IPS-20b (cell line): ENCODE data around the gene BCL11B.
"Not testable (repeated sequence)": the region's sequence is repeated elsewhere in the genome, so short reads cannot be mapped to it uniquely, and the experiment has no call there.

Experiments used
- H3K27ac ChIP-seq: one replicate; pipeline ENCODE4 v1.5.1; 2013; ENCODE audit warnings: low read length
- H3K27me3 ChIP-seq: 2 replicates; pipeline ENCODE4 v1.6.1; 2013; ENCODE audit warnings: mild to moderate bottlenecking, low read length, inconsistent platforms; ENCODE audit not compliant: insufficient read depth
- H3K36me3 ChIP-seq: 2 replicates; pipeline ENCODE4 v1.6.1; 2013; ENCODE audit warnings: low read depth, mild to moderate bottlenecking, inconsistent platforms, low read length, moderate library complexity; ENCODE audit not compliant: insufficient read depth
- H3K4me1 ChIP-seq: 2 replicates; pipeline ENCODE4 v1.6.1; 2013; ENCODE audit warnings: mild to moderate bottlenecking, control low read depth, inconsistent platforms, low read length, moderate library complexity; ENCODE audit not compliant: insufficient read depth
- H3K4me3 ChIP-seq: 2 replicates; pipeline ENCODE4 v1.5.1; 2013; ENCODE audit warnings: mild to moderate bottlenecking, low read length, inconsistent platforms
- H3K9ac ChIP-seq: 2 replicates; pipeline ENCODE4 v1.6.1; 2013; ENCODE audit warnings: low read depth, mild to moderate bottlenecking, inconsistent platforms, low read length, moderate library complexity
- H3K9me3 ChIP-seq: 2 replicates; pipeline ENCODE4 v1.6.1; 2013; ENCODE audit warnings: mild to moderate bottlenecking, low read depth, low read length, inconsistent platforms; ENCODE audit not compliant: insufficient read depth

BCL11B gene

DNA sequence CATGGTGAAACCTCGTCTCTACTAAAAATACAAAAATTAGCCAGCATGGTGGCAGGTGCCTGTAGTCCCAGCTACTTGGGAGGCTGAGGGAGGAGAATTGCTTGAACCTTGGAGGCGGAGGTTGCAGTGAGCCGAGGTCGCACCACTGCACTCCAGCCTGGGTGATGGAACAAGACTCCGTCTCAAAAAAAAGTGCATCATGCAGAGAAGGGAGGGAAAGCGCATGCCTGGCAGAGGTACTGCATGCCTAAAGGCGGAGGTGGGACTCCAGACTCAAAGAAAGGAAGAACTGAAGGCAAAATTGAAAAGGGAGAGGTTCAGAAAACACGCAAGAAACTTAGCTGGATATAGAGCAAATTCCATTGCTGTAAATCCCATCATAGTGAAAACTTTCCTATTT, 85.7 kb downstream of the BCL11B start:
- not testable (repeated sequence) for H3K9me3 ChIP-seq, H3K4me3 ChIP-seq, H3K27ac ChIP-seq, H3K36me3 ChIP-seq, H3K27me3 ChIP-seq, H3K9ac ChIP-seq
- H3K4me1 ChIP-seq, result peaks cover 10% of the 10 kb centered on the region; the same call in 1 of the 2 replicates

DNA sequence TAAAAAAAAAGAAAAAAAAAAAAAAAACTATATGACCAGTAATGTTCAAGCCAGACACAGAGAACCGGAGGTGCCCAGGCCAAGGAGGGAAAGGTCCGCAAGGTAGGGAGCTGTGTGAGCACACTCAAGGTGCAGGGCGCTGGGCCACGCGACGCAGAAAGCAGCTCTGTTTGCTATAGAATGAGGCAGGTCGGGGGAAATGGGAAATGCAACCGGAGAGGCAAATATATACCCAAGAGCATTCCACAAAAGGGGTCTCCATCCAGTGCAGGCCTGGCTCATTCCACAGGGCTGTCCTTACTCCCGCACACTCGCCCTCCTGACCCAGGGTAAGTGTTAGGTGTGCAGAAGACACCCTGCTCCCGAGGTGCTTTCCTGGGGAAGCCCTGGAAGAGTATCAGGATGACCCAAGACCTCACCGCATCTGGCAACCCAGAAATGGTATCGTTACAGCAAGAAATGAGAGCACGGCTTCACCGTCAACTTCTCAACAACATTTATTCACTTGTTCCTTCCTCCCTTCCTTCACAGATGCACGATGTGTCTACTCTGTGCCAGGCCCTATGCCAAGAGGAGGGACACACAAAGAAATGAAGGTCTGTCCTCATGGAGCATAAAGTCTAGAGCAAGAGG, 86.4 kb downstream of the BCL11B start:
- H3K9ac ChIP-seq, result no peak overlapping the region
- no peaks in the 10 kb centered on the region for H3K27me3 ChIP-seq
- H3K36me3 ChIP-seq, result no peaks in the 10 kb centered on the region
- no peaks in the 10 kb centered on the region for H3K9me3 ChIP-seq
- no peak overlapping the region for H3K27ac ChIP-seq
- H3K4me3 ChIP-seq, result no peak overlapping the region
- peaks cover 10% of the 10 kb centered on the region; the same call in 1 of the 2 replicates for H3K4me1 ChIP-seq

DNA sequence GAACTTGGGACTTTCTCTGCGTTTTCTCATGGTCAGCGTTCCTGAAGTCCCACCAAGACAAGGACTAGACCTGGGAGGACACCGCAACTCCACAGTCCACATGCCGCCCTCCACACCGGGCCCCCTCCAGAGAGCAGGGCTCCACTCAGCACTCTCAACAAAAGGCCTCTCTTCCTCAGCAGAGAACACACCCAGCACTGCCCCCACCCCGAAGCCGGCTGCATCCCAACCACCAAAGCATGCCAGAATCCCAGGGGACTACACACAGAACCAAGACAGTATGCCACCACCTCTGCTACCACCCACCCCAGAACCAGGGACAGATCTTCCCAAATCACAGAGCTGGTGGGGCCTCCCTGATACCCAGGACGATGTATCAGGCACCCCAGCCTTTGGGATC, 88.3 kb downstream of the BCL11B start:
- Histone ChIP-seq H3K27ac (no peak overlapping the region), H3K27me3 (no peaks in the 10 kb centered on the region), H3K4me3 (no peak overlapping the region), H3K9ac (no peak overlapping the region), H3K4me1 (peaks cover 5% of the 10 kb centered on the region; the same call in 1 of the 2 replicates), H3K36me3 (no peaks in the 10 kb centered on the region), H3K9me3 (no peaks in the 10 kb centered on the region)

DNA sequence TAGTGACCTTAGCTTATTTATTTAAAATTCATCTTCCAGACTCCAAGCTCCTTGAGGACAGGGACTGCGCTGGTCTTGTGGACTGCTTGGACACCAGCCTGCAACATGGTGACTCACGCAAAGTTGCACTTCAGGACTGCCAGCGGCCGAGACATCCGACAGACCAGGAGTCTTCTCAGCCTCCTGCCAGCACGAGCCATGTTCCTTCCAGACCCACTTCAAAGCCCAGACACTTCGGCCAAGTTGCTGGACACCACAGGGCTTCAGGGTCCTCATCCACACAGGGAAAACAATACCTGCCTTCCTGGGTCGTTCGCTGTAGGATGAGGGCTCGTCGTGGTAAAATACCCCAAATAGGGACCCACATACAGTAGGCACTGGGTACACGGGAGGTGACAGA, 88.7 kb downstream of the BCL11B start:
- Histone ChIP-seq H3K36me3 (no peaks in the 10 kb centered on the region), H3K27ac (no peak overlapping the region), H3K9ac (no peak overlapping the region), H3K4me1 (peaks cover 8% of the 10 kb centered on the region; the same call in 1 of the 2 replicates), H3K9me3 (no peaks in the 10 kb centered on the region), H3K27me3 (no peaks in the 10 kb centered on the region), H3K4me3 (no peak overlapping the region)

DNA sequence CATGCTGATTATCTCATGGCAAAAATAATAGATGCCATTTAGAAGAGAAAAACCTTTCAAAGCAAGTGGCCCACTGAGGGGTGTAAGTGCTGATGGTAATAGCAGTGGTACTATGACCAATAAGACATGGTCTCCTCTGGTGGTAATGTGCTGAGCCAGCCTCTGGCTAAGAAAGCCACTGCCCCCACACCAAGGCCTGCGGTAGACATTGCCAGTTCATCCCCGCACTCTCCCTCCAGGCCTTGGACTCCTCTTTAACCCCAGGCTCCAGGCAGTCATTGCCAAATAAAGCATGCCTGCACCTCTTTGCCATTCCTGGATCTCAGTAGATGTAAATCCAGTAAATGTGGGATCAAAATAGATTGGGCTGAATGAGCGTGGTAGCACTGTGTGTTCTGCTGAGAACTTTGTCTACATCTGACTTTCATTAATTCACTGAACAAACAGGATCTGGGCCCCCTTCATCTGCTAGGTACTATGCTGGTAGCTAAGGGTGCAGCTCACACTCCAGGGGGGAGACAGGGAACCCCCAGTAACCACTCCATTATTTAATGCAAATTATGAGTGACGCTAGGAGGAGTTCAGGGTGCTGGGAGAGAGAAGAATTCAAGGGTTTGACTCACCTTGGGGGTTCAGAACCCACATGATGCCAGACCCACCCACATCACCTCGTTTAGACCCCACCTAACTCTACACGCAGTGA, 89.3 kb downstream of the BCL11B start:
- no peak overlapping the region for H3K9ac ChIP-seq
- H3K4me3 ChIP-seq, result no peak overlapping the region
- H3K27me3 ChIP-seq, result no peaks in the 10 kb centered on the region
- H3K4me1 ChIP-seq, result peaks cover 5% of the 10 kb centered on the region; the same call in 1 of the 2 replicates
- H3K9me3 ChIP-seq, result no peaks in the 10 kb centered on the region
- H3K27ac ChIP-seq, result no peak overlapping the region
- H3K36me3 ChIP-seq, result no peaks in the 10 kb centered on the region

DNA sequence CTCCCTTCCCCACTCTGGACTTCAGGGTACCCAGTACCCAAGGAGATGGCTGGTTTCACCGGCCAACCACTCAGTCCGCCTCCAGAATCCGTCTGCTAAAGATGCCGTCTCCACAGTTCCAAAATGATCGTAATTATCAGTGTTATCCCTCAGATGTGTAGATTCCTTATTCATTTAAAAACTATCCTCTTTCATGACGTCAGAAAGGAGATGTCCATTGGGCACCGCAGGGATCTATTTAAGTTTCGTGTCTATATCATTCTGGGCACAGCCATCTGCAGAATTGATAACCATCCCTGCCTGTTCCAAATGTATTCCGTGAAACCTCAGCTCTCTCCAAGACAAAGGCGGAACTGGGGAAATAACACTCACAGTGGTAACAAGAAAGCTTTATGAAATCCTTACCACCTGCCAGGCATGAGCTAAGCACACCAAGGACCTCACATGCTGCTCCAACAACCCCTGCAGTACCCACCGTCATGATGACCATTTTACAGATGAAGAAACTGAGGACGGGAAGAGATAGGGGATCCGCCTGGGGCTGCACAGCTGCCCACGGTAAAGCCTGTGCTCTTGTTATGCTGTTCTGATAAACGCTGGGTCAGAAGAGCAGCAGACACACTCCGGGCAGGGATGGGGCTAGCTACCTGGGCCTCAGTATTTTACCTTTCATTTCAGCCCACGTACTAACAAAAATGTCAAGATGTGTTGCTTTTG, 90.0 kb downstream of the BCL11B start:
- H3K4me1 ChIP-seq, result peaks cover 4% of the 10 kb centered on the region; the same call in 1 of the 2 replicates
- no peak overlapping the region for H3K9ac ChIP-seq
- H3K27ac ChIP-seq, result no peak overlapping the region
- no peak overlapping the region for H3K4me3 ChIP-seq
- H3K36me3 ChIP-seq, result no peaks in the 10 kb centered on the region
- no peaks in the 10 kb centered on the region for H3K9me3 ChIP-seq
- no peaks in the 10 kb centered on the region for H3K27me3 ChIP-seq

DNA sequence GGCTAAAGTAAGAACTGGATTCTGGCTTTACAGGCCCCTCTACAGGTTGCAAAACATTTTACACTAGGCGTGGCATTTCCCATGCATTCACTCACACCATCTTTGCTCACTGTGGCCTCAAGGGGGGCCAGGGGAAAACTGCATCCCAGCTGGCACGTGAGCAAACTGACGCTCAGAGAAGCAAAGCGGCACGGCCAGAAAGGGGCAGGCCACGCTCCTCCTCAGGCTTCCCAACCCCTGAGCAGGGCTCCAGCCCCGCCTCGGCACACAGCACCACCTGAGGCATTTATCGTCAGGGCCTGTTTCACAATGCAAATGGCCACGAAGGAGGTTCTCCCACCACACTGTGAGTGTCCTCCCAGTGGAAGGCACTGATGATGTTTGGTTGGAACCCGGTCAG, 90.8 kb downstream of the BCL11B start:
- Histone ChIP-seq H3K27ac (no peak overlapping the region), H3K4me3 (no peak overlapping the region), H3K9me3 (no peaks in the 10 kb centered on the region), H3K9ac (no peak overlapping the region), H3K4me1 (peaks cover 4% of the 10 kb centered on the region; the same call in 1 of the 2 replicates), H3K36me3 (no peaks in the 10 kb centered on the region), H3K27me3 (no peaks in the 10 kb centered on the region)

DNA sequence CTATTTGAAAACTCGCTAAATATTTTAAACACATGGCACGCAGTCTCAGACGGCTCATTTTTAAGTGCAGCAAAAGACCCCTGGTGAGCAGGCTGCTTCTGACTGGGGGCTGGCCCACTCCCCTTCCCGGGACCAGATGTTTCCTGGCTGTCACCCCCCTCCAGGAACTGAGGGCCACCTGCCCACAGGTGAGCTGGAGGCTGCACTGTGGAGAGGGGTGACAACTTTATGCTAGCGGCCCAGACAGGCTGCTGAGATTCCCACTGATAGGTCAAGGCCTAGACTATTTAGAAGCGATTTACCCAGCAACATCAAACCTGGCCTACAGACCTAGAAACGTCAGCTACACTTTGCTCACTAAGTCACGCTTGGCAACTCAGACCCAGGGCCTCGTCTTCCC, 92.1 kb downstream of the BCL11B start:
- peaks cover 4% of the 10 kb centered on the region; the same call in 1 of the 2 replicates for H3K4me1 ChIP-seq
- no peaks in the 10 kb centered on the region for H3K27me3 ChIP-seq
- no peaks in the 10 kb centered on the region for H3K9me3 ChIP-seq
- H3K27ac ChIP-seq, result no peak overlapping the region
- H3K36me3 ChIP-seq, result no peaks in the 10 kb centered on the region
- H3K4me3 ChIP-seq, result no peak overlapping the region
- no peak overlapping the region for H3K9ac ChIP-seq

DNA sequence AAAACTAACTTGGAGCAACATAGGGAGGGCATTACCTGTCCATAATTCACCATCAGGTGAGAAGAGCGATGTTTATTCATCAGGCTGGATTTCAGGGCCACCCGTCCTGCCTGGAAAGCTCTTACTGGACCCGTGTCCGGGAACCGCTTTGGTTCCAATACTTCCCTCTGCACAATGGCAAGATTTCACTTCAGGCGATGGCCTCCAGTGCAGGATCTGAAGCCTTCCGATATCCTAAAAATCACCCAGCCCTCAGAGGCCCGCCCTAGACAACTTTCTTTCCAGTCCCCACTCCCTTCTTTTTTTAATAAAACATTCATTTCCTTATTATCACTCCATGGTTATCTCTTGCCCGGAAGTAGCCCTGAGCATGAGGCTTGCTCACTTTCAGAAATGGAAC, 92.5 kb downstream of the BCL11B start:
- no peaks in the 10 kb centered on the region for H3K27me3 ChIP-seq
- H3K4me3 ChIP-seq, result no peak overlapping the region
- H3K9me3 ChIP-seq, result no peaks in the 10 kb centered on the region
- H3K36me3 ChIP-seq, result no peaks in the 10 kb centered on the region
- no peak overlapping the region for H3K9ac ChIP-seq
- H3K4me1 ChIP-seq, result peaks cover 4% of the 10 kb centered on the region; the same call in 1 of the 2 replicates
- no peak overlapping the region for H3K27ac ChIP-seq

DNA sequence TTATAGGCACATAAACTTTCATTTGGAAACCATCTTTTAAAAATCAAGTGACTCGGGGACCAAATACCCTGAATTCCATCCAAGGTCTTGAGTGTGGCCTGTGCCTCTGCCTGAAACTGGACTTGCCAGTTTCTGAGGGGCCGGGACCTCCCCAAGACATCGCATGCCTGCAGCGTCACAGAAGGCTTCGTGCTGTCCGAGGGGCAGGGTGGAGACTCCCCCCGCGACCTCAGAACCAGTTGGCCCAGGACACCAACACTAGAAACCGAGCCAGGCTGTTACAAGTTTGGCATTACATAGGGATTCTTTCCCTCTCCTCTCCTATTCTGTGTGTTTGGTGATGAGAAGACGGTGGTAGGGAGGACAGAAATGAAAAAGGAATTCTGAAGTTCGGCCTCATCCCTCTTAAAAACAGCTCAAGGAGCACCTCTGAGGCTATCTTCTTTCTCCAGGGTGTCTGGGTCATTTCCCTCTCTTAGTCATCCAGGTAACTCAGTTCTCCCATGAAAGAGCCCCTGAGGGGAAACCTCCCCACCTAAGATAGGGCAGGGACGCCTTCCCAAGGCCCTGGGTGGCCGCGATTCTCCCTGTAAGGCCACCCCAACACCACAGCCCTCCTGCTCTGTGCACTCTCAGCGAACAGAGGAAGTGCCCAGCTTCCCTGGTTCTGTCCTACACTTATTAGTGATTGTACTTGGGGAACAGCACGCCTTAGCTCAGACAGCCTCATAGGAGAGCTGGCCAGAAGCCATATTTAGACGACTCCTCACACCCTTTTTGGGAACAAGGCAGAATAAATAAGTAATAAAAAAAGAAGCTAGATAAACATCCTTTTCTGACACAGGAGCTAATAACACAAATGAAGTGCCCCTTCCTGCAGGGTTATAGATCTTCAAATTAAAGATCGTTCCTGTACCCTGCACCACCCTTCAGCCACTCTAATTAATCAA, 93.8 kb downstream of the BCL11B start:
- Histone ChIP-seq H3K4me3 (no peak overlapping the region), H3K9me3 (no peaks in the 10 kb centered on the region), H3K27me3 (no peaks in the 10 kb centered on the region), H3K36me3 (no peaks in the 10 kb centered on the region), H3K4me1 (peaks cover 4% of the 10 kb centered on the region; the same call in 1 of the 2 replicates), H3K9ac (no peak overlapping the region), H3K27ac (no peak overlapping the region)

DNA sequence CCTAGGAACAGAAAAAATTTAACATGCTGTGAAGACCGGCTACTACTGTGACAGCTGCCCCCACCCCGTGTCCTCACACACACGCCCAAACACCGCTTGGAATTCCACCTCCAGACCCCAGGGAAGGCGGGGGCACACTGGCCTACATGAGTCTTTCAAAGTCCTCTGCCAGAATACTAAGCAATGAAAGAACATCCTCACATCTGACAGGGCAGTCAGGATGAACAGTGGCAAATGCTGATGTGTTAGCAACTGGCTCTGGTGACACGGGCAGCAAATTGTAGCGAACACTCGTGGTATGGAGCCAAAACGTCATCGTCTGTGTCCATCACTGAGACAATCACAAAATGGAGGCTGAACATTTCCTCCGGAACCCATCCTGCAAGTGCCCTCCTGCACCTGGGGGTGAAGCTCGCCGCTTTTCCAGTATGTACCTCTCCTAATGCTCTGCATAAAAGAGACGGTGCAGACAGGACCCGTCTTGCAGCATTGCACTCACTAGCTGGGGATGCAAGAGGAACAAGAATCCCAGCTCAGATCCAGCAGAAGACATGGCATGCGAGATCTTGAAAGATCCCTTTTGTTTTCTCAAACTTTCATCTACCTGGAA, 94.8 kb downstream of the BCL11B start:
- Histone ChIP-seq H3K9ac (no peak overlapping the region), H3K4me3 (no peak overlapping the region), H3K27me3 (no peaks in the 10 kb centered on the region), H3K27ac (no peak overlapping the region), H3K4me1 (peaks cover 4% of the 10 kb centered on the region; the same call in 1 of the 2 replicates), H3K36me3 (no peaks in the 10 kb centered on the region), H3K9me3 (no peaks in the 10 kb centered on the region)
